ENCODE measurements around the gene MSH4.

GRCh38 chr1:75797273-75797588 lies 549 bp downstream of the MSH4 start:
- TF ChIP-seq CTCF (conservative IDR thresholded peaks at IDR 0.05; ENCODE audit: low read length) (no peak), EZH2phosphoT487 (IDR thresholded peaks at IDR 0.05; ENCODE audit: borderline replicate concordance) (no peak)

All from Loucy (cell line).